ENCODE data around the gene MORC2. TPM values are rescaled to one million over a fixed set of nuclear protein-coding genes. Genes with fewer than 3 reads are reported as not detected.

MORC2 gene
- total and polyA plus RNA-seq, 9 of the 15 experiments (the other 6 are each of a cell fraction or from before 2014, with no cell fraction given) = 3.3 to 34.7 (median 16.7) TPM

GRCh38 chr22:30925667-30926066 is 42.9 kb downstream of the MORC2 start:
- Histone ChIP-seq H2AFZ (ENCODE audit: low read depth, low read length) (no peak overlapping the region), H3K9me3 (replicated peaks; ENCODE audit: control insufficient read depth, insufficient read depth, low read depth, low read length) (no peaks in the 10 kb centered on the region), H3K9me1 (ENCODE audit: control insufficient read depth, insufficient read depth, low read length) (no peaks in the 10 kb centered on the region), H3K27me3 (ENCODE audit: control insufficient read depth in 2 of 2, insufficient read depth in 2 of 2, low read length in 2 of 2) (no peaks in the 10 kb centered on the region), H4K20me1 (replicated peaks; ENCODE audit: control insufficient read depth, insufficient read depth, low read length) (no peaks in the 10 kb centered on the region), H3K9ac (ENCODE audit: insufficient read depth in 1 of 2, low read depth in 2 of 2, low read length in 2 of 2) (no peak overlapping the region), H3K4me3 (no peak overlapping the region), H3K79me2 (ENCODE audit: control insufficient read depth, insufficient read depth, low read length) (no peaks in the 10 kb centered on the region), H3K27ac (ENCODE audit: extremely low read depth, low read depth, low read length) (no peak overlapping the region), H3K4me1 (replicated peaks in 1 of 2; ENCODE audit: control insufficient read depth in 2 of 2, insufficient read depth in 2 of 2, low read length in 2 of 2) (no peaks in the 10 kb centered on the region), H3K36me3 (ENCODE audit: control insufficient read depth, insufficient read depth, low read length) (peaks cover 50% of the 10 kb centered on the region; the same call in 2 of the 3 replicates), H3K4me2 (ENCODE audit: insufficient read depth, low read length) (no peak overlapping the region)
- intact Hi-C loops (cut with micrococcal nuclease) = no loop called here
- ATAC-seq = 0 out of 3 replicates have a peak, but pooled peaks have one; percentile 36
- DNase-seq (ENCODE audit: extremely low read depth in 1 of 4, low spot score in 3 of 4) = no peak
- BruUV-seq (replicated peaks) = no TSS peak
- no peak for TF ChIP-seq PHTF2 (CRISPR knock-in tag; IDR thresholded peaks at IDR 0.05)
- no peak for TF ChIP-seq ZBTB17 (CRISPR knock-in tag; IDR thresholded peaks at IDR 0.05)
- TF ChIP-seq SFPQ (IDR thresholded peaks at IDR 0.05; ENCODE audit: low read depth, low read length) = no peak
- no peak for TF ChIP-seq HMBOX1 (IDR thresholded peaks at IDR 0.05)
- TF ChIP-seq ETS2 (tag; IDR thresholded peaks at IDR 0.05; ENCODE audit: borderline replicate concordance, poor library complexity, severe bottlenecking) = no peak
- no peak for TF ChIP-seq TAF15 (IDR thresholded peaks at IDR 0.05; ENCODE audit: low read depth, low read length)
- no peak for TF ChIP-seq EZH2 (IDR thresholded peaks at IDR 0.05; ENCODE audit: borderline replicate concordance, low read depth, low read length)
- TF ChIP-seq SMAD3 (CRISPR knock-in tag; conservative IDR thresholded peaks at IDR 0.05) = no peak
- no peak for FAIRE-seq
- in situ Hi-C loops (cut with MboI) = no loop called here
- ChIA-PET CTCF (ENCODE audit: low intra/inter-chr PET ratio) (no interaction called here), POLR2A (no interaction called here)
- 83% methylated on average over 4 of the region's 5 CpGs for WGBS (ENCODE audit: insufficient coverage, low coverage, missing lambda C conversion rate)

All from K562 (cell line).